ENCODE measurements around the gene SLITRK6. TPM values are rescaled to one million over a fixed set of nuclear protein-coding genes. Genes with fewer than 3 reads are reported as not detected.

Gene SLITRK6
- total RNA-seq, 1 experiment from 2014 or later, result 1.3 TPM

- CTCF ChIA-PET, result no interaction called here
- intact Hi-C loops (cut with micrococcal nuclease; ENCODE audit: unreplicated experiment), result no loop called here
- POLR2A ChIA-PET (ENCODE audit: low non-redundant PET), result no interaction called here
- DNase-seq (ENCODE audit: low spot score), result no peak
- Histone ChIP-seq H3K36me3 (ENCODE audit: insufficient read depth, low read length, poor library complexity, severe bottlenecking) (no peaks in the 10 kb centered on the region), H3K4me1 (ENCODE audit: insufficient read depth, low read length, poor library complexity, severe bottlenecking) (no peaks in the 10 kb centered on the region), H3K27me3 (replicated peaks; ENCODE audit: insufficient read depth, low read depth, low read length, poor library complexity) (no peaks in the 10 kb centered on the region), H3K9me3 (ENCODE audit: low read depth, low read length, poor library complexity, severe bottlenecking) (no peaks in the 10 kb centered on the region), H3K27ac (ENCODE audit: low read depth, low read length, poor library complexity, severe bottlenecking) (no peak overlapping the region), H3K4me3 (ENCODE audit: low read depth, low read length, poor library complexity, severe bottlenecking) (no peak overlapping the region)
- TF ChIP-seq, protein P1, sequence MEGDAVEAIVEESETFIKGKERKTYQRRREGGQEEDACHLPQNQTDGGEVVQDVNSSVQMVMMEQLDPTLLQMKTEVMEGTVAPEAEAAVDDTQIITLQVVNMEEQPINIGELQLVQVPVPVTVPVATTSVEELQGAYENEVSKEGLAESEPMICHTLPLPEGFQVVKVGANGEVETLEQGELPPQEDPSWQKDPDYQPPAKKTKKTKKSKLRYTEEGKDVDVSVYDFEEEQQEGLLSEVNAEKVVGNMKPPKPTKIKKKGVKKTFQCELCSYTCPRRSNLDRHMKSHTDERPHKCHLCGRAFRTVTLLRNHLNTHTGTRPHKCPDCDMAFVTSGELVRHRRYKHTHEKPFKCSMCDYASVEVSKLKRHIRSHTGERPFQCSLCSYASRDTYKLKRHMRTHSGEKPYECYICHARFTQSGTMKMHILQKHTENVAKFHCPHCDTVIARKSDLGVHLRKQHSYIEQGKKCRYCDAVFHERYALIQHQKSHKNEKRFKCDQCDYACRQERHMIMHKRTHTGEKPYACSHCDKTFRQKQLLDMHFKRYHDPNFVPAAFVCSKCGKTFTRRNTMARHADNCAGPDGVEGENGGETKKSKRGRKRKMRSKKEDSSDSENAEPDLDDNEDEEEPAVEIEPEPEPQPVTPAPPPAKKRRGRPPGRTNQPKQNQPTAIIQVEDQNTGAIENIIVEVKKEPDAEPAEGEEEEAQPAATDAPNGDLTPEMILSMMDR (conservative IDR thresholded peaks at IDR 0.05; ENCODE audit: low read depth, low read length), result no peak
- TF ChIP-seq EZH2 (IDR thresholded peaks at IDR 0.05; ENCODE audit: borderline replicate concordance, low read depth, low read length, poor library complexity, severe bottlenecking), result no peak
- no TSS peak for BruUV-seq (replicated peaks)
These were observed 13.1 kb upstream of the SLITRK6 start for GRCh38 chr13:85812282-85812681.

GRCh38 chr13:85808811-85809210 is 9.6 kb upstream of the SLITRK6 start:
- POLR2A ChIA-PET (ENCODE audit: low non-redundant PET), result no interaction called here
- TF ChIP-seq EZH2 (IDR thresholded peaks at IDR 0.05; ENCODE audit: borderline replicate concordance, low read depth, low read length, poor library complexity, severe bottlenecking), result no peak
- TF ChIP-seq, protein P1 (conservative IDR thresholded peaks at IDR 0.05; ENCODE audit: low read depth, low read length), result no peak
- CTCF ChIA-PET, result no interaction called here
- Histone ChIP-seq H3K27ac (ENCODE audit: low read depth, low read length, poor library complexity, severe bottlenecking) (no peak overlapping the region), H3K4me3 (ENCODE audit: low read depth, low read length, poor library complexity, severe bottlenecking) (no peak overlapping the region), H3K9me3 (ENCODE audit: low read depth, low read length, poor library complexity, severe bottlenecking) (no peaks in the 10 kb centered on the region), H3K4me1 (ENCODE audit: insufficient read depth, low read length, poor library complexity, severe bottlenecking) (no peaks in the 10 kb centered on the region), H3K27me3 (replicated peaks; ENCODE audit: insufficient read depth, low read depth, low read length, poor library complexity) (no peaks in the 10 kb centered on the region), H3K36me3 (ENCODE audit: insufficient read depth, low read length, poor library complexity, severe bottlenecking) (no peaks in the 10 kb centered on the region)
- no TSS peak for BruUV-seq (replicated peaks)
- intact Hi-C loops (cut with micrococcal nuclease; ENCODE audit: unreplicated experiment), result loop anchor here (2.0 kb wide), 1 partner anchor 964 kb away; no protein-coding TSS in a partner anchor
- no peak for DNase-seq (ENCODE audit: low spot score)

GRCh38 chr13:85806553-85807175 is 7.4 kb upstream of the SLITRK6 start:
- Histone ChIP-seq H3K9me3 (ENCODE audit: low read depth, low read length, poor library complexity, severe bottlenecking) (no peaks in the 10 kb centered on the region), H3K36me3 (ENCODE audit: insufficient read depth, low read length, poor library complexity, severe bottlenecking) (no peaks in the 10 kb centered on the region), H3K4me3 (ENCODE audit: low read depth, low read length, poor library complexity, severe bottlenecking) (no peak overlapping the region), H3K4me1 (ENCODE audit: insufficient read depth, low read length, poor library complexity, severe bottlenecking) (no peaks in the 10 kb centered on the region), H3K27me3 (replicated peaks; ENCODE audit: insufficient read depth, low read depth, low read length, poor library complexity) (no peaks in the 10 kb centered on the region), H3K27ac (ENCODE audit: low read depth, low read length, poor library complexity, severe bottlenecking) (no peak overlapping the region)
- CTCF ChIA-PET, result no interaction called here
- intact Hi-C loops (cut with micrococcal nuclease; ENCODE audit: unreplicated experiment), result loop anchor here (1.0 kb wide), 2 partner anchors 889 to 909 kb away; no protein-coding TSS in a partner anchor
- POLR2A ChIA-PET (ENCODE audit: low non-redundant PET), result no interaction called here
- TF ChIP-seq EZH2 (IDR thresholded peaks at IDR 0.05; ENCODE audit: borderline replicate concordance, low read depth, low read length, poor library complexity, severe bottlenecking), result no peak
- TF ChIP-seq, protein P1 (conservative IDR thresholded peaks at IDR 0.05; ENCODE audit: low read depth, low read length), result peak; percentile 71
- peak; percentile 74 for DNase-seq (ENCODE audit: low spot score)
- BruUV-seq (replicated peaks), result no TSS peak

Data from A673 (cell line).